ENCODE measurements around the gene CNTNAP4.

DNA sequence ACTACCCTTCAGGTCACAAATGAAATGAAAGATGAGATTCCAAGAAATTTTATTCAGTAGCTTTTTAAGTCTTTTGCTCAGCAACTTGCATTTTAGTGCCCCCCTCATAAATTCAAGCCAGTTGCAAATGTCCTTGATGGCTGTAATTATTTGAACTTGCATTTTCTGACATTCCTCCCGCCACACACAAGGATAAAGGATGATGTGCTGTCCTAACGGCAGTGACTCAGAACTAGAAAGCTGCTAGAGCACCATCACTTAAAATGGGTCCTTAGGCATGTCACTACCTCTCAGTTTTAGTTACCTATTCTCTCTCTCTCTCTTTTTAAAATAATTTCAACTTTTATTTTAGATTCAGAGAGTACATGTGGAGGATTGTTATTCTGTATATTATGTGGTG, 306.7 kb downstream of the CNTNAP4 start:
- TF ChIP-seq, protein P1, sequence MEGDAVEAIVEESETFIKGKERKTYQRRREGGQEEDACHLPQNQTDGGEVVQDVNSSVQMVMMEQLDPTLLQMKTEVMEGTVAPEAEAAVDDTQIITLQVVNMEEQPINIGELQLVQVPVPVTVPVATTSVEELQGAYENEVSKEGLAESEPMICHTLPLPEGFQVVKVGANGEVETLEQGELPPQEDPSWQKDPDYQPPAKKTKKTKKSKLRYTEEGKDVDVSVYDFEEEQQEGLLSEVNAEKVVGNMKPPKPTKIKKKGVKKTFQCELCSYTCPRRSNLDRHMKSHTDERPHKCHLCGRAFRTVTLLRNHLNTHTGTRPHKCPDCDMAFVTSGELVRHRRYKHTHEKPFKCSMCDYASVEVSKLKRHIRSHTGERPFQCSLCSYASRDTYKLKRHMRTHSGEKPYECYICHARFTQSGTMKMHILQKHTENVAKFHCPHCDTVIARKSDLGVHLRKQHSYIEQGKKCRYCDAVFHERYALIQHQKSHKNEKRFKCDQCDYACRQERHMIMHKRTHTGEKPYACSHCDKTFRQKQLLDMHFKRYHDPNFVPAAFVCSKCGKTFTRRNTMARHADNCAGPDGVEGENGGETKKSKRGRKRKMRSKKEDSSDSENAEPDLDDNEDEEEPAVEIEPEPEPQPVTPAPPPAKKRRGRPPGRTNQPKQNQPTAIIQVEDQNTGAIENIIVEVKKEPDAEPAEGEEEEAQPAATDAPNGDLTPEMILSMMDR (optimal IDR thresholded peaks at IDR 0.05 in 1 of 3, IDR thresholded peaks at IDR 0.05 in 1 of 3, conservative IDR thresholded peaks at IDR 0.05 in 1 of 3; ENCODE audit: extremely low read depth in 1 of 3, insufficient read depth in 2 of 3, low read length in 3 of 3) = no peak
- TF ChIP-seq EZH2 (IDR thresholded peaks at IDR 0.05; ENCODE audit: low read length) = no peak

All from keratinocyte (primary cell).